OCI-LY3 (cell line): Measurements from ENCODE around the gene SRRM1.

Experiments
- EZH2phosphoT487 ChIP-seq: fragments of 200-600 bp; shearing (Covaris generic); IDR thresholded peaks from 2 replicates; pipeline ENCODE4 v1.6.1; 2018; ENCODE audit warnings: antibody characterized with exemption, mixed run types, low read depth
- TF ChIP-seq, protein P1 (sequence below): fragments of 200-600, 300-600 bp; sonication (generic); IDR thresholded peaks from 2 replicates; pipeline ENCODE4 v1.5.1; 2014; ENCODE audit warnings: antibody characterized with exemption, low read length, low read depth

DNA sequence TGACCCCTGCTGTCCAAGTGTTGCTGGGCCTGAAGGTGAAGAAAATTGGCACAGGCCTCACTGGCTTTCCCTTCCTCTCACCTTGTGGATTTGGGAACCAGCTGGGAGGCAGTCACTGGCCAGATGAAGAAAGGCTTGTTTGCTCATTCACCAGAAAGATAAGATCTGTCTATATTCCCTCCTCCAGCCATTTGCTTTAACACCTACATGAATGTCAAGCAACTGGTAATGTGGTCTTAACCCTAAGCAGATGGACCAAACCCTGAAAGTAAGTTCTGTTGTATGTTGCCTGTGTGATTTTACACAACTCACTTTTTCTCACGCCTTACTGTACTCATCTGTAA is 10.3 kb upstream of the SRRM1 start:
- TF ChIP-seq, protein P1, sequence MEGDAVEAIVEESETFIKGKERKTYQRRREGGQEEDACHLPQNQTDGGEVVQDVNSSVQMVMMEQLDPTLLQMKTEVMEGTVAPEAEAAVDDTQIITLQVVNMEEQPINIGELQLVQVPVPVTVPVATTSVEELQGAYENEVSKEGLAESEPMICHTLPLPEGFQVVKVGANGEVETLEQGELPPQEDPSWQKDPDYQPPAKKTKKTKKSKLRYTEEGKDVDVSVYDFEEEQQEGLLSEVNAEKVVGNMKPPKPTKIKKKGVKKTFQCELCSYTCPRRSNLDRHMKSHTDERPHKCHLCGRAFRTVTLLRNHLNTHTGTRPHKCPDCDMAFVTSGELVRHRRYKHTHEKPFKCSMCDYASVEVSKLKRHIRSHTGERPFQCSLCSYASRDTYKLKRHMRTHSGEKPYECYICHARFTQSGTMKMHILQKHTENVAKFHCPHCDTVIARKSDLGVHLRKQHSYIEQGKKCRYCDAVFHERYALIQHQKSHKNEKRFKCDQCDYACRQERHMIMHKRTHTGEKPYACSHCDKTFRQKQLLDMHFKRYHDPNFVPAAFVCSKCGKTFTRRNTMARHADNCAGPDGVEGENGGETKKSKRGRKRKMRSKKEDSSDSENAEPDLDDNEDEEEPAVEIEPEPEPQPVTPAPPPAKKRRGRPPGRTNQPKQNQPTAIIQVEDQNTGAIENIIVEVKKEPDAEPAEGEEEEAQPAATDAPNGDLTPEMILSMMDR, result no peak
- TF ChIP-seq EZH2phosphoT487, result no peak
